OCI-LY7 (cell line): Measurements from ENCODE around the gene DEF6. TPM values are rescaled to one million over a fixed set of nuclear protein-coding genes. Genes with fewer than 3 reads are reported as not detected.

Experiments used
- BruUV-seq: library from RNA; stranded (reverse); fragments of 400-500 nt; replicated peaks from 2 replicates; lab custom pipeline; 2021; lab: Mats Ljungman, UMichigan
- CTCF ChIA-PET: fragments of 300-600 bp; sonication (Branson Sonifier 250); formaldehyde crosslinking; loops from one replicate; lab custom pipeline; 2022; ENCODE audit warnings: antibody characterized with exemption; ENCODE audit not compliant: unreplicated experiment; lab: Charles Lee
- POLR2A ChIA-PET: fragments of 300-600 bp; sonication (Branson Sonifier 250); formaldehyde crosslinking; loops from one replicate; lab custom pipeline; 2022; ENCODE audit warnings: antibody characterized with exemption; lab: Charles Lee
- DNase-seq: peaks from one replicate; pipeline ENCODE4 v3.0.0-alpha.2; 2015; ENCODE audit warnings: low spot score
- H2AFZ ChIP-seq: fragments of 200-600 bp; sonication (generic), shearing (Covaris generic); 2 replicates; pipeline ENCODE4 v1.6.1; 2014; ENCODE audit warnings: mild to moderate bottlenecking, antibody characterized with exemption, low read length, moderate library complexity
- H3K27ac ChIP-seq: fragments of 200-600 bp; sonication (generic); 2 replicates; pipeline ENCODE4 v1.5.1; 2014; ENCODE audit warnings: mixed run types, low read depth, mild to moderate bottlenecking, moderate library complexity, low read length, inconsistent platforms; ENCODE audit not compliant: poor library complexity, severe bottlenecking
- H3K36me3 ChIP-seq: fragments of 200-600 bp; sonication (generic); 2 replicates; pipeline ENCODE4 v1.6.1; 2014; ENCODE audit warnings: mild to moderate bottlenecking, antibody characterized with exemption, low read length, moderate library complexity, mixed read lengths; ENCODE audit not compliant: insufficient read depth
- H3K4me1 ChIP-seq: fragments of 200-600 bp; sonication (generic); 2 replicates; pipeline ENCODE4 v1.5.1; 2014; ENCODE audit warnings: mild to moderate bottlenecking, low read length; ENCODE audit not compliant: insufficient read depth, poor library complexity, severe bottlenecking
- H3K4me2 ChIP-seq: fragments of 200-600 bp; sonication (generic); 2 replicates; pipeline ENCODE4 v1.6.1; 2014; ENCODE audit warnings: mild to moderate bottlenecking, low read length
- H3K4me3 ChIP-seq: fragments of 200-600 bp; sonication (generic); 2 replicates; pipeline ENCODE4 v1.5.1; 2014; ENCODE audit warnings: mild to moderate bottlenecking, low read depth, low read length; ENCODE audit not compliant: poor library complexity, severe bottlenecking
- H3K79me2 ChIP-seq: fragments of 200-600 bp; sonication (generic); 2 replicates; pipeline ENCODE4 v1.6.1; 2016; ENCODE audit warnings: low read depth, mild to moderate bottlenecking, low read length, moderate library complexity, mixed read lengths; ENCODE audit not compliant: insufficient read depth
- H3K9me2 ChIP-seq: fragments of 200-600 bp; sonication (generic); 2 replicates; pipeline ENCODE4 v1.6.1; 2016; ENCODE audit warnings: mild to moderate bottlenecking, low read length, mixed read lengths; ENCODE audit not compliant: insufficient read depth
- H3K9me3 ChIP-seq: fragments of 200-600 bp; sonication (generic); 2 replicates; pipeline ENCODE4 v1.6.1; 2014; ENCODE audit warnings: mild to moderate bottlenecking, mixed run types, low read length, mixed read lengths
- H4K20me1 ChIP-seq: fragments of 200-600 bp; sonication (generic); 2 replicates; pipeline ENCODE4 v1.6.1; 2014; ENCODE audit warnings: mild to moderate bottlenecking, antibody characterized with exemption, low read length, moderate library complexity, mixed read lengths; ENCODE audit not compliant: insufficient read depth
- CTCF ChIP-seq: fragments of 200-600 bp; sonication (generic); conservative IDR thresholded peaks from 2 replicates; pipeline ENCODE4 v1.5.1; 2014; ENCODE audit warnings: mild to moderate bottlenecking, antibody characterized with exemption, low read length, moderate library complexity, mixed read lengths
- EZH2phosphoT487 ChIP-seq: fragments of 200-600 bp; sonication (generic); IDR thresholded peaks from 2 replicates; pipeline ENCODE4 v1.6.1; 2018; ENCODE audit warnings: low read depth, borderline replicate concordance, mild to moderate bottlenecking, mixed run types, antibody characterized with exemption, low read length, moderate library complexity, mixed read lengths
- intact Hi-C: fragments of 100-400 bp; cut with micrococcal nuclease; formaldehyde crosslinking; loops from one replicate; pipeline ENCODE4 v1.10.0; 2022; ENCODE audit not compliant: unreplicated experiment
- total RNA-seq, 2 experiments: library from RNA; depleted of rRNA in 1 of 2; stranded (reverse); fragments of >200 nt in 1 of 2; shearing (Covaris generic) in 1 of 2; gene quantifications; 2 replicates each; pipeline ENCODE4 v1.2.3, GENCODE V29; 2014 to 2022

The DEF6 gene
- total RNA-seq, 2 experiments from 2014 or later = 53.8 to 56.8 TPM

- POLR2A ChIA-PET = no interaction called here
- H3K9me2 ChIP-seq = no peaks in the 10 kb centered on the region
- intact Hi-C loops = no loop called here
- no TSS peak for BruUV-seq
- no peak overlapping the region for H3K27ac ChIP-seq
- no peak overlapping the region for H2AFZ ChIP-seq
- H3K4me2 ChIP-seq = no peak overlapping the region
- TF ChIP-seq EZH2phosphoT487 = no peak
- no peak for TF ChIP-seq CTCF
- no peaks in the 10 kb centered on the region for H3K4me1 ChIP-seq
- DNase-seq = no peak
- no peak overlapping the region for H3K4me3 ChIP-seq
- CTCF ChIA-PET = no interaction called here
- no peaks in the 10 kb centered on the region for H3K9me3 ChIP-seq
- H3K36me3 ChIP-seq = peaks cover 9% of the 10 kb centered on the region; the same call in 1 of the 2 replicates
- H4K20me1 ChIP-seq = no peaks in the 10 kb centered on the region
- H3K79me2 ChIP-seq = no peaks in the 10 kb centered on the region
Observed at GRCh38 chr6:35272005-35272404, 25.6 kb upstream of the DEF6 start.

- POLR2A ChIA-PET = interaction anchor here (0.7 to 0.9 kb wide), 2 partner anchors 11 to 1172 kb away, joined by 3 read pairs; no protein-coding TSS in a partner anchor
- Histone ChIP-seq H3K79me2 (no peaks in the 10 kb centered on the region), H3K4me3 (no peak overlapping the region), H3K36me3 (peaks cover 9% of the 10 kb centered on the region; the same call in 1 of the 2 replicates), H3K9me3 (no peaks in the 10 kb centered on the region), H4K20me1 (no peaks in the 10 kb centered on the region), H3K4me1 (no peaks in the 10 kb centered on the region), H3K27ac (no peak overlapping the region), H2AFZ (no peak overlapping the region), H3K9me2 (no peaks in the 10 kb centered on the region), H3K4me2 (no peak overlapping the region)
- intact Hi-C loops = no loop called here
- DNase-seq = no peak
- CTCF ChIA-PET = no interaction called here
- TF ChIP-seq EZH2phosphoT487 (no peak), CTCF (no peak)
- BruUV-seq = no TSS peak
Observed at GRCh38 chr6:35273822-35274559, 23.6 kb upstream of the DEF6 start.

- Histone ChIP-seq H3K27ac (no peak overlapping the region), H3K9me3 (no peaks in the 10 kb centered on the region), H3K9me2 (no peaks in the 10 kb centered on the region), H3K36me3 (0 out of 2 replicates have a peak, but pooled peaks cover 6% of the 10 kb centered on the region), H4K20me1 (no peaks in the 10 kb centered on the region), H3K79me2 (no peaks in the 10 kb centered on the region), H2AFZ (no peak overlapping the region), H3K4me3 (no peak overlapping the region), H3K4me1 (no peaks in the 10 kb centered on the region), H3K4me2 (no peak overlapping the region)
- BruUV-seq = no TSS peak
- ChIA-PET POLR2A (no interaction called here), CTCF (no interaction called here)
- no peak for TF ChIP-seq CTCF
- TF ChIP-seq EZH2phosphoT487 = no peak
- intact Hi-C loops = no loop called here
- no peak for DNase-seq
Observed at GRCh38 chr6:35275744-35276260, 21.8 kb upstream of the DEF6 start.
